HG02759 (cell line): ENCODE results near the gene MYO7A.

Source experiments
- ATAC-seq: cut with Tn5 transposase; IDR thresholded peaks from one replicate; pipeline ENCODE4 v1.9.1; 2021; ENCODE audit warnings: mild to moderate bottlenecking, moderate library complexity; ENCODE audit not compliant: unreplicated experiment

Gene MYO7A

GRCh38 chr11:77181799-77182541, 53.9 kb downstream of the MYO7A start:
- no peak for ATAC-seq

- ATAC-seq: no peak
These were observed 54.7 kb downstream of the MYO7A start for GRCh38 chr11:77182542-77183430.

- no peak for ATAC-seq
These were observed 55.5 kb downstream of the MYO7A start for GRCh38 chr11:77183431-77183984.

- ATAC-seq: no peak
These were observed 56.3 kb downstream of the MYO7A start for GRCh38 chr11:77184136-77184860.

- ATAC-seq: no peak
These were observed 58.3 kb downstream of the MYO7A start for GRCh38 chr11:77186302-77186701.

GRCh38 chr11:77187111-77187750, 59.2 kb downstream of the MYO7A start:
- ATAC-seq: no peak

- ATAC-seq: peak; percentile 52
These were observed 60.0 kb downstream of the MYO7A start for GRCh38 chr11:77187776-77188632.

GRCh38 chr11:77188633-77189491, 60.8 kb downstream of the MYO7A start:
- ATAC-seq: no peak

GRCh38 chr11:77189588-77190210, 61.7 kb downstream of the MYO7A start:
- no peak for ATAC-seq

GRCh38 chr11:77190331-77191075, 62.5 kb downstream of the MYO7A start:
- ATAC-seq: no peak

- no peak for ATAC-seq
These were observed 63.4 kb downstream of the MYO7A start for GRCh38 chr11:77191429-77191822.

GRCh38 chr11:77191823-77192495, 63.9 kb downstream of the MYO7A start:
- peak; percentile 47 for ATAC-seq

- no peak for ATAC-seq
These were observed 65.1 kb downstream of the MYO7A start for GRCh38 chr11:77193167-77193566.

GRCh38 chr11:77193911-77194830, 66.1 kb downstream of the MYO7A start:
- ATAC-seq: no peak

GRCh38 chr11:77195071-77195755, 67.2 kb downstream of the MYO7A start:
- no peak for ATAC-seq
